Lung microvascular endothelial cell (primary cell): Measurements from ENCODE around the gene GBX2. TPM values are rescaled to one million over a fixed set of nuclear protein-coding genes. Genes with fewer than 3 reads are reported as not detected.

Experiments used
- DNase-seq, 2 donors: peaks; one replicate each; pipeline versions ENCODE4 v3.0.0 to v3.0.0-alpha.2; 2010; ENCODE audit warnings: low read depth in 2 of 2
- total RNA-seq: library from RNA; depleted of rRNA; stranded (reverse); fragments of >200 nt; gene quantifications from 2 replicates; pipeline ENCODE4 v1.2.1, GENCODE V29; 2014

GBX2 gene
- total RNA-seq: under 0.01 and 2.0 TPM in 2 replicates

GRCh38 chr2:236168110-236169080 is at the start of gene GBX2:
Gene GBX2, minus strand, starts transcription at chr2:236168386. Its CDS starts 415 bp downstream, at chr2:236167971.
- peak; percentile 86 to 93 for DNase-seq

- DNase-seq: no peak
Observed at GRCh38 chr2:236217926-236218325, 49.7 kb upstream of the GBX2 start.

GRCh38 chr2:236216711-236217110 is 48.5 kb upstream of the GBX2 start:
- DNase-seq: no peak

GRCh38 chr2:236215761-236216333 is 47.7 kb upstream of the GBX2 start:
- DNase-seq: no peak

- no peak for DNase-seq
Observed at GRCh38 chr2:236215196-236215595, 47.0 kb upstream of the GBX2 start.

- DNase-seq: peak in 1 of 2 donors; percentile 13
Observed at GRCh38 chr2:236214376-236214995, 46.3 kb upstream of the GBX2 start.

GRCh38 chr2:236211296-236211695 is 43.1 kb upstream of the GBX2 start:
- DNase-seq: no peak

- DNase-seq: no peak
Observed at GRCh38 chr2:236210536-236210935, 42.4 kb upstream of the GBX2 start.

GRCh38 chr2:236209996-236210395 is 41.8 kb upstream of the GBX2 start:
- DNase-seq: no peak

GRCh38 chr2:236209535-236209934 is 41.3 kb upstream of the GBX2 start:
- no peak for DNase-seq

GRCh38 chr2:236208019-236208926 is 40.1 kb upstream of the GBX2 start:
- DNase-seq: no peak

GRCh38 chr2:236207472-236207871 is 39.3 kb upstream of the GBX2 start:
- no peak for DNase-seq

GRCh38 chr2:236205867-236206645 is 37.9 kb upstream of the GBX2 start:
- DNase-seq: peak; percentile 25 to 66

- no peak for DNase-seq
Observed at GRCh38 chr2:236204953-236205352, 36.8 kb upstream of the GBX2 start.

GRCh38 chr2:236200378-236200777 is 32.2 kb upstream of the GBX2 start:
- no peak for DNase-seq

GRCh38 chr2:236196366-236196765 is 28.2 kb upstream of the GBX2 start:
- no peak for DNase-seq

- no peak for DNase-seq
Observed at GRCh38 chr2:236195726-236196125, 27.5 kb upstream of the GBX2 start.

GRCh38 chr2:236194786-236195185 is 26.6 kb upstream of the GBX2 start:
- no peak for DNase-seq

GRCh38 chr2:236193026-236193425 is 24.8 kb upstream of the GBX2 start:
- DNase-seq: no peak

- DNase-seq: no peak
Observed at GRCh38 chr2:236190674-236191073, 22.5 kb upstream of the GBX2 start.
